ENCODE results near the gene ELAVL3.
"Not testable (repeated sequence)": the region's sequence is repeated elsewhere in the genome, so short reads cannot be mapped to it uniquely, and the experiment has no call there.

GRCh38 chr19:11475343-11475742 lies 5.5 kb downstream of the ELAVL3 start:
- TF ChIP-seq POLR2A (IDR thresholded peaks at IDR 0.05; ENCODE audit: low read depth, low read length); POLR2AphosphoS5 (IDR thresholded peaks at IDR 0.05; ENCODE audit: low read depth, low read length); TAF1 (IDR thresholded peaks at IDR 0.05; ENCODE audit: borderline replicate concordance, low read depth, low read length): not testable (repeated sequence)

Measured in GM12892 (cell line).